WTC11 (cell line): Measurements from ENCODE around the gene CTDP1. TPM values are rescaled to one million over a fixed set of nuclear protein-coding genes. Genes with fewer than 3 reads are reported as not detected.

Experiments used
- ATAC-seq: fragments of 200-7000 bp; cut with Tn5 transposase; 2 replicates; pipeline ENCODE4 v1.10.0; 2021; ENCODE audit warnings: mild to moderate bottlenecking, moderate library complexity
- CTCF ChIA-PET: fragments of 300-600 bp; sonication (Branson Sonifier 250); formaldehyde crosslinking; loops from one replicate; lab custom pipeline; 2021; ENCODE audit warnings: antibody characterized with exemption; lab: Charles Lee
- POLR2A ChIA-PET: fragments of 350-600 bp; sonication (Branson Sonifier 250); formaldehyde crosslinking; loops from one replicate; lab custom pipeline; 2021; ENCODE audit warnings: antibody characterized with exemption; lab: Charles Lee
- DNase-seq: peaks from one replicate; pipeline ENCODE4 v3.0.0; 2021; ENCODE audit warnings: low spot score
- H3K27ac Mint-ChIP-seq: 2 replicates; pipeline ENCODE4 v1.8.0; 2021; ENCODE audit warnings: mixed read lengths
- H3K27me3 Mint-ChIP-seq: 2 replicates; pipeline ENCODE4 v1.8.0; 2021; ENCODE audit warnings: low read depth, mild to moderate bottlenecking, moderate library complexity, mixed read lengths
- H3K36me3 Mint-ChIP-seq: 2 replicates; pipeline ENCODE4 v1.8.0; 2021; ENCODE audit warnings: mixed read lengths
- H3K4me1 Mint-ChIP-seq: 2 replicates; pipeline ENCODE4 v1.8.0; 2022; ENCODE audit warnings: mixed read lengths
- H3K4me3 Mint-ChIP-seq: 2 replicates; pipeline ENCODE4 v1.8.0; 2021; ENCODE audit warnings: mild to moderate bottlenecking, moderate library complexity, mixed read lengths
- H3K9me3 Mint-ChIP-seq: 2 replicates; pipeline ENCODE4 v1.8.0; 2021; ENCODE audit warnings: mixed read lengths
- AR ChIP-seq: fragments of 250-450 bp; sonication (Bioruptor Pico); IDR thresholded peaks from 2 replicates; pipeline ENCODE4 v1.9.0; 2021; ENCODE audit warnings: mild to moderate bottlenecking
- ATF1 ChIP-seq: sonication (generic); formaldehyde crosslinking; IDR thresholded peaks from 2 replicates; pipeline ENCODE4 v1.8.1; 2023; ENCODE audit warnings: mild to moderate bottlenecking, moderate library complexity, missing genetic modification reagents
- CDX4 ChIP-seq: fragments of 250-450 bp; sonication (Bioruptor Pico); IDR thresholded peaks from 2 replicates; pipeline ENCODE4 v1.9.0; 2021; ENCODE audit warnings: moderate library complexity, mild to moderate bottlenecking, inconsistent platforms, borderline replicate concordance
- CREM ChIP-seq: sonication (generic); formaldehyde crosslinking; IDR thresholded peaks from 2 replicates; pipeline ENCODE4 v1.8.1; 2022; ENCODE audit warnings: mild to moderate bottlenecking, missing genetic modification reagents, moderate library complexity
- ERG ChIP-seq: fragments of 250-450 bp; sonication (Bioruptor Pico); IDR thresholded peaks from 2 replicates; pipeline ENCODE4 v1.8.0; 2021; ENCODE audit warnings: mild to moderate bottlenecking
- GTF2I ChIP-seq: fragments of 250-450 bp; sonication (Bioruptor Pico); conservative IDR thresholded peaks from 2 replicates; pipeline ENCODE4 v1.4.0; 2021; ENCODE audit warnings: mild to moderate bottlenecking
- HMGA2 ChIP-seq: fragments of 250-450 bp; sonication (Bioruptor Pico); IDR thresholded peaks from 2 replicates; pipeline ENCODE4 v1.4.0; 2021; ENCODE audit warnings: mild to moderate bottlenecking, moderate library complexity
- JUN ChIP-seq: sonication (generic); formaldehyde crosslinking; IDR thresholded peaks from 2 replicates; pipeline ENCODE4 v1.8.0; 2023; ENCODE audit warnings: mild to moderate bottlenecking, missing genetic modification reagents
- PRRX2 ChIP-seq: fragments of 250-450 bp; sonication (Bioruptor Pico); IDR thresholded peaks from 2 replicates; pipeline ENCODE4 v1.8.0; 2021; ENCODE audit warnings: mild to moderate bottlenecking
- ZBTB21 ChIP-seq: sonication (generic); formaldehyde crosslinking; IDR thresholded peaks from 2 replicates; pipeline ENCODE4 v1.8.1; 2023; ENCODE audit warnings: mild to moderate bottlenecking, missing genetic modification reagents, borderline replicate concordance
- ZNF512 ChIP-seq: sonication (generic); formaldehyde crosslinking; IDR thresholded peaks from 2 replicates; pipeline ENCODE4 v1.8.1; 2022; ENCODE audit warnings: missing genetic modification reagents, borderline replicate concordance
- total RNA-seq: library from RNA; stranded (reverse); gene quantifications from 3 replicates; pipeline ENCODE4 v1.2.3, GENCODE V29; 2021
- TF ChIP-seq, protein P1 (sequence below): sonication (generic); formaldehyde crosslinking; IDR thresholded peaks from 2 replicates; pipeline ENCODE4 v1.8.0; 2023; ENCODE audit warnings: mild to moderate bottlenecking, missing genetic modification reagents
- TF ChIP-seq, protein P2 (sequence below): fragments of 200-600 bp; IDR thresholded peaks from 2 replicates; pipeline ENCODE4 v1.8.0; 2022; ENCODE audit warnings: antibody characterized with exemption
- TF ChIP-seq, protein P3 (sequence below): sonication (generic); formaldehyde crosslinking; IDR thresholded peaks from 2 replicates; pipeline ENCODE4 v1.8.1; 2022; ENCODE audit warnings: low read depth, mild to moderate bottlenecking, moderate library complexity, missing genetic modification reagents, borderline replicate concordance

The CTDP1 gene
- total RNA-seq, 1 experiment from 2014 or later: 39.7 TPM

GRCh38 chr18:79775441-79776221 lies 96.0 kb downstream of the CTDP1 start (continued):
- TF ChIP-seq, protein P1, sequence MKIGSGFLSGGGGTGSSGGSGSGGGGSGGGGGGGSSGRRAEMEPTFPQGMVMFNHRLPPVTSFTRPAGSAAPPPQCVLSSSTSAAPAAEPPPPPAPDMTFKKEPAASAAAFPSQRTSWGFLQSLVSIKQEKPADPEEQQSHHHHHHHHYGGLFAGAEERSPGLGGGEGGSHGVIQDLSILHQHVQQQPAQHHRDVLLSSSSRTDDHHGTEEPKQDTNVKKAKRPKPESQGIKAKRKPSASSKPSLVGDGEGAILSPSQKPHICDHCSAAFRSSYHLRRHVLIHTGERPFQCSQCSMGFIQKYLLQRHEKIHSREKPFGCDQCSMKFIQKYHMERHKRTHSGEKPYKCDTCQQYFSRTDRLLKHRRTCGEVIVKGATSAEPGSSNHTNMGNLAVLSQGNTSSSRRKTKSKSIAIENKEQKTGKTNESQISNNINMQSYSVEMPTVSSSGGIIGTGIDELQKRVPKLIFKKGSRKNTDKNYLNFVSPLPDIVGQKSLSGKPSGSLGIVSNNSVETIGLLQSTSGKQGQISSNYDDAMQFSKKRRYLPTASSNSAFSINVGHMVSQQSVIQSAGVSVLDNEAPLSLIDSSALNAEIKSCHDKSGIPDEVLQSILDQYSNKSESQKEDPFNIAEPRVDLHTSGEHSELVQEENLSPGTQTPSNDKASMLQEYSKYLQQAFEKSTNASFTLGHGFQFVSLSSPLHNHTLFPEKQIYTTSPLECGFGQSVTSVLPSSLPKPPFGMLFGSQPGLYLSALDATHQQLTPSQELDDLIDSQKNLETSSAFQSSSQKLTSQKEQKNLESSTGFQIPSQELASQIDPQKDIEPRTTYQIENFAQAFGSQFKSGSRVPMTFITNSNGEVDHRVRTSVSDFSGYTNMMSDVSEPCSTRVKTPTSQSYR (CRISPR knock-in tag): no peak
- TF ChIP-seq ERG (no peak), ZNF512 (CRISPR knock-in tag) (no peak), CREM (no peak), PRRX2 (CRISPR knock-in tag) (no peak), CDX4 (CRISPR knock-in tag) (no peak)

DNA sequence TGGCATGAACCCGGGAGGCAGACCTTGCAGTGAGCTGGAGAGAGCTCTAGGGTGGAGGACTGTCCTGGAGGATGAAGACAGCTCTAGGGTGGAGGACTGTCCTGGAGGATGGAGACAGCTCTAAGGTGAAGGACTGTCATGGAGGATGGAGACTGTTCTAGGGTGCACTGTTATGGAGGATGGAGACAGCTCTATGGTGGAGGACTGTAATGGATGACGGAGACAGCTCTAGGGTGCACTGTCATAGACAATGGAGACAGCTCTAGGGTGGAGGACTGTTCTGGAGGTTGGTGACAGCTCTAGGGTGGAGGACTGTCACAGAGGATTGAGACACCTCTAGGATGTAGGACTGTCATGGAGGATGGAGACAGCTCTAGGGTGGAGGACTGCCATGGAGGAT lies 97.1 kb downstream of the CTDP1 start:
- Mint-ChIP-seq H3K36me3 (no peaks in the 10 kb centered on the region), H3K4me3 (no peak overlapping the region), H3K27me3 (peaks cover 5% of the 10 kb centered on the region), H3K27ac (no peak overlapping the region), H3K4me1 (no peaks in the 10 kb centered on the region), H3K9me3 (peaks cover 8% of the 10 kb centered on the region; the same call in 1 of the 2 replicates)
- POLR2A ChIA-PET: no interaction called here
- DNase-seq: no peak
- CTCF ChIA-PET: interaction anchor here (1.1 kb wide), 1 partner anchor 21 kb away, joined by 3 read pairs; the partner anchor contains the start of gene KCNG2
- TF ChIP-seq ATF1 (CRISPR knock-in tag): no peak
- TF ChIP-seq HMGA2 (CRISPR knock-in tag): no peak
- no peak for TF ChIP-seq ZBTB21 (CRISPR knock-in tag)
- TF ChIP-seq, protein P2, sequence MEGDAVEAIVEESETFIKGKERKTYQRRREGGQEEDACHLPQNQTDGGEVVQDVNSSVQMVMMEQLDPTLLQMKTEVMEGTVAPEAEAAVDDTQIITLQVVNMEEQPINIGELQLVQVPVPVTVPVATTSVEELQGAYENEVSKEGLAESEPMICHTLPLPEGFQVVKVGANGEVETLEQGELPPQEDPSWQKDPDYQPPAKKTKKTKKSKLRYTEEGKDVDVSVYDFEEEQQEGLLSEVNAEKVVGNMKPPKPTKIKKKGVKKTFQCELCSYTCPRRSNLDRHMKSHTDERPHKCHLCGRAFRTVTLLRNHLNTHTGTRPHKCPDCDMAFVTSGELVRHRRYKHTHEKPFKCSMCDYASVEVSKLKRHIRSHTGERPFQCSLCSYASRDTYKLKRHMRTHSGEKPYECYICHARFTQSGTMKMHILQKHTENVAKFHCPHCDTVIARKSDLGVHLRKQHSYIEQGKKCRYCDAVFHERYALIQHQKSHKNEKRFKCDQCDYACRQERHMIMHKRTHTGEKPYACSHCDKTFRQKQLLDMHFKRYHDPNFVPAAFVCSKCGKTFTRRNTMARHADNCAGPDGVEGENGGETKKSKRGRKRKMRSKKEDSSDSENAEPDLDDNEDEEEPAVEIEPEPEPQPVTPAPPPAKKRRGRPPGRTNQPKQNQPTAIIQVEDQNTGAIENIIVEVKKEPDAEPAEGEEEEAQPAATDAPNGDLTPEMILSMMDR: no peak
- TF ChIP-seq JUN (CRISPR knock-in tag): no peak
- TF ChIP-seq GTF2I (CRISPR knock-in tag): no peak
- no peak for TF ChIP-seq AR (CRISPR knock-in tag)
- TF ChIP-seq, protein P3, sequence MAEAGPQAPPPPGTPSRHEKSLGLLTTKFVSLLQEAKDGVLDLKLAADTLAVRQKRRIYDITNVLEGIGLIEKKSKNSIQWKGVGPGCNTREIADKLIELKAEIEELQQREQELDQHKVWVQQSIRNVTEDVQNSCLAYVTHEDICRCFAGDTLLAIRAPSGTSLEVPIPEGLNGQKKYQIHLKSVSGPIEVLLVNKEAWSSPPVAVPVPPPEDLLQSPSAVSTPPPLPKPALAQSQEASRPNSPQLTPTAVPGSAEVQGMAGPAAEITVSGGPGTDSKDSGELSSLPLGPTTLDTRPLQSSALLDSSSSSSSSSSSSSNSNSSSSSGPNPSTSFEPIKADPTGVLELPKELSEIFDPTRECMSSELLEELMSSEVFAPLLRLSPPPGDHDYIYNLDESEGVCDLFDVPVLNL (CRISPR knock-in tag): no peak
- ATAC-seq: no peak
